HG03439 (cell line): ENCODE measurements around the gene ZNF524.

Experiments used
- ATAC-seq: cut with Tn5 transposase; IDR thresholded peaks from one replicate; pipeline ENCODE4 v1.9.1; 2021; ENCODE audit warnings: mild to moderate bottlenecking, moderate library complexity; ENCODE audit not compliant: unreplicated experiment

Gene ZNF524

DNA sequence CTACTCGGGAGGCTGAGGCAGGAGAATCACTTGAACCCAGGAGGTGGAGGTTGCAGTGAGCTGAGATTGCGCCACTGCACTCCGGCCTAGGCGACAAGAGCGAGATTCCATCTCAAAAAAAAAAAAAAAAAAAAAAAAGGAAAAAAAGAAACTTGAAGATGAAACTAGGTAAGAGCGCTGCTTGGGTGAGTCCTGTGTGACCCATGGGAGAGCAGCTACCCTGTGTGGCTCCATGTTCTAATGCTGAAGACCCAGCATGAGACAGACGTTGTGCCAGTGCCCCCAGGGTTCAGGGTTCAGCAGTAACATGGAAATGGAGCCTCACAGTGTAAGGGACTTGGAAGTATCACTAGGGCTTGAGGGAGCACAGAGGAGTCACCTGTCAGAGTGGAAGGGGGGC, 18.3 kb downstream of the ZNF524 start:
- no peak for ATAC-seq

DNA sequence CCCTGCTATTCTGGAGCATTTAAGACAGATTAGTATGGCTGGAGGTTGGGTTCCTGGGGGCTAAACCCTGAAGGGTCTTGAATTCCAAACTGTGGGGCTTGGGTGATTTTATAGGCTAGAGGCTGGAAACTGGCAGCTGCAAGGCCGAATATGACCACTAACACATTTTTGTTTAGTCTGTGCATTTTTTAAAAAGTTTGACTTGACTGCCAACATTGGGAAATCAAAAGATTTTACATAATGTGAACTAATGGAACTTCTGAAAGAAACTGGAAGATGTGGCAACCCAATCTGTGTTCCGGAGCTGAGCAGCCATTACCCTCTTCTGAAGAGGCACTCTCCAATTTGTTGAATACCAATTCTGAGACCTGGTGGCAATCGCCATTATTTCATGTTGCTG, 19.2 kb downstream of the ZNF524 start:
- ATAC-seq: no peak

DNA sequence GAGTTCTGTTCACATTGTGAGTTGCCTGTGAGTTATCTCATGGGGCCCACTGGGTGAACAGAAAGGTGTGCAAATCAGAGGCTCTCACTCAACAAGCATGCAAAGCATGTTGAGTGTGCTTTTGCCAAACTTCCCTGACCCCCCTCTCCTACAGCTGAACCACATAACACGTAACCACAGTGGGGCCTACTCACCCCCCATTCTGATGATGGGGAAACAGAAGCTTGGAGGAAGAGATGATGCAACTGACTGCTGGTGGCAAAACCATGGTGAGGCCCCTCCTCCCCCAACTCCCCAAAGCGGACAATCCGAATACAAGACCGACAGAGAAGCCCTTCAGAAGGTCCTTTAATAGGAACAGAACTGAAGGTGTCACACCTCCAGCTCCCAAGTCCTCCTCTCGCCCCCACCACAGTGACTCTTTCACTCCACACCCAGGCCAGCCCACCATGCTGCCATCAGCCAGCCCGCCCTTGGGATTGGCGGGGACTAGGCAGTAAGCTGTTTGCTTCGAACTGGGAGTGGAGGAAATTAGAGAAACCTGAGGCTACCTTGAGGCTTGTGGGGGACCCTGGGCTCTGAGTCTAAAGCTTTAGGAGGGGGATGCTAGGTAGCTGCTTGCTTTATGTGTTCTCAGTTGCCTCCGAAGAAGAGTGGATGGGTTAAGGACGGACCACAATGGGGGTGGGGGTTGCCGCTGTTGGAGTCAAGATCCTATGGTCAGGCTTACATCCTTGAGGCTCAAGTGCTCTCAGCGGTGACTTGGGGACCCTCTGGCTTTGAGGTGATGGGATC, 20.5 kb downstream of the ZNF524 start:
- ATAC-seq: no peak

DNA sequence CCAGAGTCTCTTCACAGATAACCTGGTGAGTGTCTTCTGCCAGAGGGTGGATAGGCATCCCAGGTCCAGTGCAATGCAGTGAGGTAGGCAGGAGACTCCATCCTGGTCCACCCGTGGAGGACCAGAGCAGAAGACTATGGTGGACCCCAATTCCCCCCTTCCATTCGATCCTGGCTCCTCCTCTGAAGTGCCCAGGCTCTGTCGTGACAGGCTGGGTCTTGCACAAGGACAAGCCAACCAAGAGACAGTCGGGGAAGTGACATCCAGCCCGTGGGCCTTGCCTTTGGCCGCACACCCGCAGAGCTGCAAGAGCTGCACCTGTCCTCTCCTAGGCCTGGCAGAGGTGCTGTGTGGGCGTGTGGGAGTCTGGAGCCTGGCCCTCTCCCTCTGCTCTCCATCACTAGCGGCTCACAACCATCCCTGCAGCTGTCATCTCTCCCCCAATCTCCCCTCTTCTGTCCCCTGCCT, 21.2 kb downstream of the ZNF524 start:
- no peak for ATAC-seq

DNA sequence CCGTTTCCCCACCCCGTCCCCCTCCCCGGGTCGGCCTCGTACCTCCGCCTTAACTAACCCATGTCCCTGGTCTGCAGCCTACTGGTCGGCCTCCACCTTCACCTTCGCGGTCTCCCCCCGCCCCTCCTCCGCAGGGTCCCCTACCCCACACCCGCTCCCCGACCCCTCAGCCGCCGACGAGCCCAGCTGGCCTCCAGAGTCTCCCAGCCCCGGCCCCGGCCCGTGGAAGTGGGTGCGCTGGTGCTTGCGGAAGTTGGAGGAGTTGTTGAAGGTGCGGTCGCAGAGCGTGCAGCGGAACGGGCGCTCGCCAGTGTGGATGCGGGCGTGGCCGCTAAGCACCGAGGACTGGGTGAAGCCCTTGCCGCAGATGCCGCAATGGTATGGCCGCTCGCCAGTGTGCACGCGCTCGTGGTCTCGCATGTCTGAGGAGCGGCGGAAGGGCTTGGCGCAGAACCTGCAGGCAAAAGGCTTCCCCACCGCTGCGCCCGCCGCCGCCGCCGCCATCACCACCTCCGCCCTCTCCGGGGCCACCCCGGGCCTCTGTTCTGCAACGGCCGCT, 21.7 kb downstream of the ZNF524 start:
- no peak for ATAC-seq

DNA sequence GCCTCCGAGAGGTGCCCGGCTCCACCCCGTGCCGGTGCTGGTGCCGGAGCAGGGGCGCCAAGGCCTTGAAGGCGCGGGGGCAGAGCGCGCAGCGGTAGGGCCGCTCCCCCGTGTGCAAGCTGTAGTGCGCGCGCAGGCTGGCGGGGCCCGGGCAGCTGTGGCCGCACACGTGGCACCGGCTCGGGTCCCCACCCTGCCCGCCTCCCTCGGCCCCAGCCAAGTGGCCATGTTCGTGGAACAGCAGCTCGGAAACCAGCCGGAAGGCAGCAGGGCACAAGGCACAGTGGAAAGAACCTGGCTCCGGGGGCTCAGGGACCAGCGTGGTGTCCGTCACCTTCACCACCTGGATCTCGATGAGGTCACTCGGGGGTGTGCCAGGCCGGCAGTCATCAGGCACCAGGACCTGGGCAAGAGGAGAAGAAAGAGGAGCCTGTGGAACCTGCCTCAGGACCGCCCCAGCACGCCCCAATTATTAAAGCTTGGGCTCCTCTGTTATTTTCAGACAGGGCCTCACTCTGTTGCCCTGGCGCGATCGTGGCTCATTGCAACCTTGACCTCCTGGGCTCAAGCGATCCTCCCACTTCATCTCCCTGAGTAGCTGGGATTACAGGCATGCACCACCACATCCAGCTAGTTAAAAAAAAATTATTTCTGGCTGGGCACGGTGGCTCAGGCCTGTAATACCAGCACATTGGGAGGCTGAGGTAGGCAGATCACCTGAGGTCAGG, 22.3 kb downstream of the ZNF524 start:
- no peak for ATAC-seq

DNA sequence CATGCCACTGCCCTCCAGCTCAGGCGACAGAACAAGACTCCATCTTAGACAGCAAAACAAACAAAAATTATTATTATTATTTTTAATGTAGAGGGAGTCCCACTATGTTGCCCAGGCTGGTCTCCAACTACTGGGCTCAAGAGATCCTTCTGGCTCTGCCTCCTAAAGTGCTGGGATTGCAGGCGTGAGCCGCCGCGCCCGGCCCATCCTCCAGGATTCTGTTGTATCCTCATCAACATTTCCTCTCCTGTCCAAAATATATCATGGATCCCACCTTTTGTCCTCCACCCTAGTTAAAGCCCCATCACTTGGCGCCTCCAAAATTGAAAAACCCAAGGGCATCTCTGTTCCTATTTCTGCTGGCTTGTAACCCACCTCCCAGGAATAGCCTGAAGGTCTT, 23.0 kb downstream of the ZNF524 start:
- no peak for ATAC-seq

DNA sequence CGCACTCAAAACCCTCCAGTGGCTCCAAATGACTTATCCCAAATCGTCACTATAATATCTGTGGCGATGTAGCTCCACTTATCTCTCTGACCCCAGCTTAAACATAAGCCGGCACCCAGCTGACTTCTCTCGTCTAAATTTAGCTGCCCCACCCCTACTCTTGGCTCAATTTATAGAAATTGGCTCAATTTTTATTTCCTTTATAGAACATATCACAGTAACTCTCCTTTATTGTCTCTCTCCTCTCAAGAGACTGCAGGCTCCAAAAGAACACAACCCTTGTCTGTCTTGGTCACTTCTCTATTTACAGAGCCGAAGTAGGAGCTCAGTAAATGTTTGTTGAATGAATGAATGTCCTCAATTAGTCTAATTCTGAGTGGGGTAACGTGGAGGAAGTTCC, 23.5 kb downstream of the ZNF524 start:
- no peak for ATAC-seq

DNA sequence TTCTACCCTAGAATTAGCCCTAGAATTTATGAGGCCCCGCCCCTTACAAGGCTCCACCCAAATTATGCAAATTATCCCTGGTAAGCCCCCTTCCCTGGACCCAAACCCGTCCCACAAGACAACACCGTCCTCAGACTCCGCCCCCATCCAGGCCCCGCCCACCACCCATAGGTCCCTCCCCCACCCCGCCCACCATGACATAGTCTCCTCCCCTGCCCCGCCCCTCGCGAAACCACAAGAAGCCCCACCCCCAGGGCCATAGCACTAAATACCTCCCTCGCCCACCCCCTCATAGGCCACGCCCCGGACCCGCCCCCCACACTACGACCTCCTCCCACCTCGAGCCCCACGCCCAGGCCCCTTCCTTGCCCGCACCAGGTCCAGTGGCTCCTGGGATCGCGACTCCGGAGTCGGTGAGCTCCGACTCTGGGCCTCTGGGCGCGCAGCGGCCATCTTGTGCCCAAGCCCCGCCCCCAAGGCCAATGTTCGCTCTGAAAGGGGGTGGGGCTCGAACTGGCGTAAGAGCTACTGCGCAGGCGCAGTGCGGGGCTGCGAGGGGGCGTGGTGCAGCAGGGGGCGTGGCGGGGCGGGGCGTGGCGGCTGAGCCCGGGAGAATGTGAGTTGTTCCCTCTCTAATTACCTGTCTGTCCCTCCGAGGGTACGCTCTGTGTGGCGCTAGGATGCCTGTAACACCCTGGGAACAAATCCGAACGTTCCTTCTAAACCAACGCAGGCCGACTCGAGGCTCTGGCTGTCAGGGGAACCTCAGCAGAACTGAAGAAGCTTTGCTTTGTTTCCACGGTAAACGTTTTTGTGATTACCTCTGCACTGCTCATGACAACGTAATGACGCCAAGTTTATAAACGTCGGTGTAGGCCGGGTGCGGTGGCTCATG, 24.3 kb downstream of the ZNF524 start, which contains the start of gene ZNF784:
Gene ZNF784, minus strand, starts transcription at position 458 of the 895 bp plus-strand sequence. Its CDS starts 5 bp downstream, at position 453.
- ATAC-seq: peak; percentile 47

DNA sequence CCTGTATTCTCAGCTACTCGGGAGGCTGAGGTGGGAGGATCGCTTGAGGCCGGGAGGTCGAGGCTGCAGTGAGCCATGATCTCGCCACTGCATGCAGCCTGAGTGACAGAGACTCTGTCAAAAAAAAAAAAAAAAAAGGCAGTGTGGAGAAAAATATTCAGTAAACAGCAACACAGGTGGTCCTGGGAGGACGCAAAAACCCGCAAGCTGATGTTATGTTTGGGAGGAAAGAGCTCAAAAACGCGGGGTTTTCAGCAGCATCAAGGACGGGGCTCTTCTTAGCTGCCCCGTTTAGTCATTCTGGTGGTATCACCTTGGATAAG, 24.9 kb downstream of the ZNF524 start:
- ATAC-seq: no peak

DNA sequence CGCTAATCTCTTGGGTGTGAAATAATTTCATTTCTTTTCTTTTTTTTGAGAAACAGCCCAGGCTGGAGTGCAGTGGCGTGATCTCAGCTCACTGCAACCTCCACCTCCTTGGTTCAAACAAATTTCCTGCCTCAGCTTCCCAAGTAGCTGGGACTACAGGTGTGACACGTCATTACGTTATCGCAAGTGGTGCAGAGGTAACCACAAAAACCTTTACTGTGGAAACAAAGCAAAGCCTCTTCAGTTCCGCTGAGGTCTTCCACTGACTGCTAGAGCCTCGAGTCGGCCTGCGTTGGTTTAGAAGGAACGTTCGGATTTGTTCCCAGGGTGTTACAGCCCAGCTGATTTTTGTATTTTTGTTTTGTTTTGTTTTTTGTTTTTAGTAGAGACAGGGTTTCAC, 26.3 kb downstream of the ZNF524 start:
- no peak for ATAC-seq

DNA sequence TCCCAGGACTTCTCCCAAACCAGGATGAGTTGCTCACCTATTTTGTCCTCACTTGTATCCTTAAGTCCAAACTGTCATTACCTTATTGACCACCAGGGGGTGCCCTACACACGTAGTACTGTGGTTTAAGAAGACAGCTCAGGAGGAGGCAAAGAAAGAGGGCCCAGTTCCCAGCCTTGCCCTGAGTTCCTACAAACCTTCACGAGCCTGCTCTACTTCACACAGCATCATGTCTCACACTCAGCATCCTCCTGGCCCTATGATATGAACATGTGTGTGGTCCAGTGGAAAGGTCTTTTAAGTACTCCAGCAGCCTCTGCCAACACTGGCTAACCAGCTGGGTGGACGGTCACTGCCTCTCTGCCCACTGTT, 32.4 kb downstream of the ZNF524 start:
- ATAC-seq: no peak

DNA sequence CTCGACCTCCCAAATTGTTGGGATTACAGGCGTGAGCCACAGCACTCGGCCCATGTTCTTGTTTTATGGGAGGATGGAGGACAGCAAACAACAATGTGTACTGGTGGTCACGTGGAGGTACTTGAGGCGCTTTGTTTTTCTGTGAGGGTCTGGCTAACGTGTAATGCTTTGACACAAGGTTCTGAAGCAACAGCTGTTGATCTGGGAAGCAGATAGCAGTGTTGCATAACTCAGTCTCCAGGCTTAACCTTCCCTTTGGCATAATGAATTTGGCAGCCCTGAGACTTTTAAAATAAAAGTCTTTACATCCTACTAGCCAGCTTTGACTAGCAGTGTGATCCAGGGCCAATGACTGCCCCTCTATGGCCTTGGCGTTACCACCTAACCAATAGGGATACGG, 33.8 kb downstream of the ZNF524 start:
- ATAC-seq: no peak

DNA sequence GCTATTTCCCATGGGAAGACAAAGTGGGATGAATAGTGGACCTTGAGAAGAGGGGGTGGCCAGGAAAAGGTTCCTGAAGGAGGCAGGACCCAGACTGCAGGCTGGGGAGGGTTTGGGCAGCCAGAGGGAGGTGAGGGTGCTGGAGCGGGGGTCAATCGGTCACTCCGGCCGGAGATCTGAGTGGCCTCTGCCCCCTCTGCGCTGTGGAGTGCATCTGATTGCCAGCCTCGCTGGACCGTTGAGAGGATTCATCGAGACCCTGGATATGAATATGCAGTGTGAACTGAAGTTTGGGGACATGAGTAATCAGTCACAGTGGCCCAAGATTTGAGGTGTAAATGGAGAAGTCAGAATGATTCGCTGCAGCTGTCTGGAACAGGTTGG, 35.2 kb downstream of the ZNF524 start:
- ATAC-seq: no peak

DNA sequence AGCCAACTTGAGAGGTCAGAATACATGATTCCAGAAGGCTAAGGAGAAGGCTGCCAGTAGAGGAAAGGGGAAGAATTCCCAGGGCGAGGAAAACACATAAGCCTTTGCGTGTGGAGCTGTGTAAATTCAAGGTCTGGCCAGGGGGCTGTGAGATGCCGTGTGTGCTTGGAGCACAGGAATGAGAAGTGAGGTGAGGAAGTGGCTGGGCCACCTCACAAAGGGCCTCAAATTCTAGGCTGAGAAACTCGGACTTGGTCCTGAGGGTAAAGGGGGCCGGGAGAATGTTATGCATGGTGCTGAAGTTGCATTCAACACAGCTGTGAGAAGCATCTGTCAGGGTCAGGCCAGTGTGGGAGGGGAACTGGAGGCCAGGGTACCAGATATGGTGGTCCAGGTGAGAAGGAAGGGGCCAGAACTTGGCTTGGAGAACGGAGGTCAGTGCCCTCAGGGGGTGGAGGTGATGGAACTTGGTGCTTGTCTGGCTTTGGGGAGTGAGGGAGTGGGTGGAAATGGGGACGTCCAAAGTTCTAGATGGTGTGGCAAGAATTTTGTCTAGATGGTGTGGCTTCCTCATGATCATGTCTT, 35.9 kb downstream of the ZNF524 start:
- ATAC-seq: no peak

DNA sequence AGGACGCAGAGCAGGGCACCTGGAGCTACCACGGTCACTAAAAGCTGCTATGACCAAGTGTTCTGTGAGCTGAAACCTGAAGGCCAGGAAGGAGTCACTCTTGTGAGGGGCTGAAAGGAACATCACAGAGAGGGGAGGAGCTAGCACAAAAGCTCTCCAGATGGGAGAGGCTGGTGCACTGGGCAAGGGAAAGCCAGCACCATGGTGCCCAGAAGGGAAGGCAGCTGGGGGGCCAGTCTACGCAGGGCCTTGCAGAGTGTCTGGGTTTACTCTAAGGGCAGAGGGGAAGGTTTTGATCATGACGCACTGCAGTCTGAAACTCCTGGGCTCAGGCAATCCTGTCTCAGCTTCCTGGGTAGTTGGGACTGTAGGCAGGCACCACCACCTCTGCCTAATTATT, 36.6 kb downstream of the ZNF524 start:
- ATAC-seq: no peak

DNA sequence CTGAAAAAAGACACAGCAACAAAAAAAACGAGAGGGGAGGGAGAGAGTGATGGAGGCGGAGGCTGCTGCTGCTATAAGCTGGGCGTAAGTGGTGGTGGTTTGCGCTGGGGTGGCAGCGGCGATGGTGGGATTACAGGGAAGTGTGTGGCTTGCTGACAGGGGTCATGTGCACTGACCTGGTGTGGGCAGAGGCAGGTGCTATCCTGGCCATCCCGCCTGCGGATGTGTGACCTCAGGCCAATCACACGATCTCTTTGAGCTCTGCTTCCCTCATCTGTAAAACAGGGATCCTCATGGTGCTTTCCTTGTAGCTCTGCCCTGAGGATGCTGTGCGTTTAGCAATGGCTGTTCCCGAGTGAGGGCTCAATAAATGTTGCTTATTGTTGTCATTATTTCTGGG, 37.4 kb downstream of the ZNF524 start:
- ATAC-seq: no peak

DNA sequence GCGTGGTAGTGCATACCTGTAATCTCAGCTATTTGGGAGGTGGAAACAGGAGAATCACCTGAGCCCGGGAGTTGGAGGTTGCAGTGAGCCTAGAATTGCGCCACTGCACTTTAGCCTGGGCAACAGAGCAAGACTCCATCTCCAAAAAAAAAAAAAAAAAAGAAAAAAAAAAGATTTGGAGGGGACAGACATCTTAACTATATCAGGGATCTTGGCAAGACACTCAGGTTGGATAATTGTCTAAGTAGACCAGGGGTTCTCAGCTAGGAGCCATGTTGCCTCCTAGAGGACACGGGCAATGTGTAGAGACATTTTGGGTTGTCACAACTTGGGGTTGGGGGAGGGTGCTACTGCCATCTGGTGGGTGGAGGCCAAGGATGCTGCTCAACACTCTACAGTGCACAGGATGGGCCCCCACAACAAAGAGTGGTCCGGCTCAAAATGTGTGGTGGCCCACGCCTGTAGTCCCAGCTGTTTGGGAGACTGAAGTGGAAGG, 38.8 kb downstream of the ZNF524 start:
- ATAC-seq: no peak

DNA sequence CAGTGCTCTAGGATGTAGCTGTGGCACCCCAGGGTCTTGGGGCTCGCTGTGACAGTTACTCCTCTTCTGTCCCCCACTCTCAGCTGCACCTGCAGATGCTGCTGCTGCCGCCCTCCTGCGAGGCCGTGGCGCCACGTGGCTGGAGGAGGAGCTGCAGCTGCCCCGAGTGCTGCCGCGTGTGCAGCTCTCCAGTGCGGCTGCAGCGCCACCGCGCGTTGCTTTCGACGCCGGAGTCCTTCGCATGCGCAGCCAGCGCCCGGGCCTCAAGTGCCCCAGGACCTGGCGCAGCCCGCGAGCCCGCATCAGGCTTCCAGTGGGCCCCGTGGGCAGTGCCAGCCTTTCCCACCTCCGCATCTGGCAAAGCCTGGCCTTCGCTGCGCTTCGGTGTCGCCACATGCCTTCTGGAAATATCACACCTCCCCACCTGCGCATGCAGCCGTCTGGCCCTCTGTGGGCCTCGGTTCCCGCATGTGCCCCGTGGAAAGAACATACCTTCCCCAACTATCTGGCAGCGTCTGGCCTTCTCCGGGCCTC, 40.0 kb downstream of the ZNF524 start:
- no peak for ATAC-seq
